Activated gamma-delta T cell treated with anti-CD3 and anti-CD28 coated beads, Interleukin-2, amount 50 U/mL, for 16 hours (primary cell): ENCODE measurements around the gene TUFT1.

Source experiments
- DNase-seq: peaks from one replicate; pipeline ENCODE4 v3.0.0-alpha.2; 2020; ENCODE audit warnings: low read depth

TUFT1 gene

DNA sequence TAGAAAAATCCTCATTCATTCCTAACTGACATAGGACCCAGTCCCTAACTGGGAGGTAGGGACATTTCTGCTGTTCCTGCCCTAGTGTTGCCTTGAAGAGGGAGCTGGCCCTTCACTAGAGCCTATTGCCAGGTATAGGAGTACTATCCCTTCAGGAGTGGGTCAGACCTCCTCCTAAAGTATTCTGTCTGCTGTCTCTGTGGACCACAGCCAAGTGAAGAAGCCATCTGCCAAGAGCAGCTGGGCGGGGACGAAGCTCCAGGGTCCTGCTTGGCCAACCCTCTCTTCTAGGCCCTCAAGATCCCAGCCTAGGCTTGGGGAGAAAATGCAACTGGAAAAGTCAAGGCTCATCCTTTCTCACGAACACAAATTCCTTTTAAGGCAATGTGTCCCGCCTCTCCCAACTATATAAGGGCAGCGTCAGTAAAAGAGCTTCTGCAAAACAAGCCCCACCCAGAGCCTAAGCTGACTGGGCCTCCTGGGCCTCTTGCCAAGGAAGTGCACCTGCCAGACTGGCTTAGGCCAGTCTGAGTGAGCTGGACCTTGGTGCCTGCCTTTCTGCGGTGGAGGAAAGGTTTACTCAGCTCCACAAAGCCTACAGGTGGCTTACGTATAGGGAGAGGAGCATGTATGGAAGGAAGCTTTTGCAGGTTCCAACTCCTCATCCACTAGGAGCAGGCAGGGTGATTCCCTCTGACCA lies 638 bp upstream of the TUFT1 start:
- no peak for DNase-seq

DNA sequence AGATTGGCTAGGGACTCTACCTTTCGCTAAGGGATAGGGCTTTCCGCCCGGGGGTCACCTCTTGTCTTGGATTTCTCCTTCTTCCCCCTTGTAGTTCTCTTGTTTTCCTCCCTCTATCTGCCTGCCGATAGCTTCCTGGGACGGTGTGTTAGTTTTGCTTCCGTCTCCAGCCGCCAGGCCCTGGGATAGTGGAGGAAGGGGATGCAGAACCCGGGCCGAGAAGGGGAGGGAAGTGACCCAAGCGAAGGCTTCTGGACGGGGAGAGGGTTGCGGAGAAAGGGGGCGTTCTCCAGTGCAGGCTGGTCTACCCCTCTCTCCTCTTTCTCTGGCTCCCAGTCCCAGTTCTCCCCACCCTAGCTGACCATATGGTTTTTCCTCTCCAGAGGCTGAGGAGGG lies 871 bp downstream of the TUFT1 start:
- no peak for DNase-seq

DNA sequence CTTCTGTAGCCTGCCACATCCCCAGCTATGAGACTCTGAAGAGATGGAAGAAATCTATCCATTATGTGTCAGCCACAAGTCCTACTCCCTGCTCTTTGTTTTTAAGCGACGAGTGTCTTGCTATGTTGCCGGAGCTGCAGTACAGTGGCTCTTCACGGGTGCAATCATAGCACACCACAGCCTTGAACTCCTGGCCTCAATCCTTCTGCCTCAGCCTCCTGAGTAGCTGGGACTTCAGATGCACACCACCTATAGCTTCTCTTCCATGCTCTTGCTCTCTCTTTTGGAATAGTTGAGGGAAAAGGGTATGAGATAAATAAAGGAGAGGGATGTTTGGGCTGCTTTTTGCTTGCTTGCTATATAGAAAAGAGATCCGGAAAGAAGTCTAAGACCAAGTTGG lies 1.6 kb downstream of the TUFT1 start:
- DNase-seq, result no peak

DNA sequence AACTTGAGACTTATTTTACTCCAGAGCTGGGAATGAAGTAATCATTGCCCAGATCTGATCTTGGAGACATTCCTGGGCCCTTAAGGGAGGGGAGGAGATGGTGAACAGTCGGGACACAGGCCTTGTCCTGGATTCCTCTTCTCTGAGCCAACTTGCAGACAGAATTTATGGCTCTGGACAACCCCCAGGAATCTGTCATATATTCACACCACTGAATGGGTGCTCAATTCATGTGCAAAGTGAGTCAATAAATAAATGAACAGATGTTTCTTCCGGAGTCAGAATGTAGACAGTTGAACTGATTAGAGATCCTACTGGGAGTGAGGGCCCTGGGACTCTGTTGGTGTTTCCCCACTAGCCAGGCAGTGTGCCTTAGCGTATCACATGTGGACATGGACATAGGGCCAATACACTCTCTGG lies 2.6 kb downstream of the TUFT1 start:
- no peak for DNase-seq

DNA sequence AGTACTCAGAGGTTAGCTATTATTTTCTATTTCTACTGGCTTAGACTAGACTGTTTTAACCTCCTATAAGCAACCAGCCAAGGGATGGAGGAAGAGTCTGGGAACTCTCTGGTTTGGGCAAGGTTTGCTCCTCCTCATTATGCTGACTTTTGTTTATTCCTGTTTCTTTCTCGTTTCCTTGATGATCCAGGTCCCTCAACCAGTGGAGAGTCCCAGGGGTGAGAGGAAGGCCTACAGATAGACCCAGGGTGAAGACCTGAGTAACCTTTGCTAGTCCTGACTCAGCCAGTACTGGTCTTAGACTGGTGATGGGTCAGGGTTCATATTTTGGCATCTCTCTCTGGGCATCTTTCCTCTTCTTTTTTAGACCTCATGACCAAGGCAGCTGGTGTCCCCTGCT lies 5.4 kb downstream of the TUFT1 start:
- DNase-seq, result no peak

DNA sequence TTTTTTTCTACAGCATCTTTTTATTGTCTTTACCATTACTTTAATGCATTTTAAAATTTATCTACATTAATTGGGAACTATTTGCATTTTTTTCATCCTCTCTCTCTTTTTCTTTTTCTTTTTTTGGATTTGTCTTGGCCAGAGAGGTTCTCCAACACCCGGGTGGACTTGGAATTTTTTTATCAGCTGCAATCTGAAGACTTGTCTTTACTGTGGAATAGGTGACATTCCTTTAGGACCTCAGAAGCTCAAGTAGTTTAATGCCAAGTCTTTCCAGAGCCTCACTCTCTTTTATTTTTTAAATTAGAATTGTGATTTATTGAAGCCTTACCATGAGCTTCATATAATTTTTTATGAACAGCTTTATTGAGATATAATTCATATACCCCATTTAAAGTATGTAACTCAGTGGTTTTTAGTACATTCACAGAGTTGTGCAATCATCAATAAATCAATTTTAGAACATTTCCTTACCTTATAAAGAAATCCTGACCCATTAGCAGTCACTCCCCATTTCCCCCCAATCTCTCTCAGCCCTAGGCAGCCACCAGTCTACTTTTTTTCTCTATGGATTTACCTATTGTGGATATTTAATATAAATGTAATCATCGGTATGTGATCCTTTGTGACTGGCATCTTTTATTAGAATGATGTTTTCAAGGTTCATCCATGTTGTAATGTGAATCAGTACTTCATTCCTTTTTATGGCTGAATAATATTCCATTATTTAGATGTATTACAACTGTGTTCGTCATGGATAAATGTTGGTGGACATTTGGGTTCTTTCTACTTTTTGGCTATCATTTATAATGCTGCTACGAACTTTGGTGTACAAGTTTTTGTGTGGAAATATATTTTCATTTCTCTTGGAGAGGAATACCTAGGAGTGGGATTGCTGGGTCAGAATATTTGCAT lies 6.2 kb downstream of the TUFT1 start:
- no peak for DNase-seq

DNA sequence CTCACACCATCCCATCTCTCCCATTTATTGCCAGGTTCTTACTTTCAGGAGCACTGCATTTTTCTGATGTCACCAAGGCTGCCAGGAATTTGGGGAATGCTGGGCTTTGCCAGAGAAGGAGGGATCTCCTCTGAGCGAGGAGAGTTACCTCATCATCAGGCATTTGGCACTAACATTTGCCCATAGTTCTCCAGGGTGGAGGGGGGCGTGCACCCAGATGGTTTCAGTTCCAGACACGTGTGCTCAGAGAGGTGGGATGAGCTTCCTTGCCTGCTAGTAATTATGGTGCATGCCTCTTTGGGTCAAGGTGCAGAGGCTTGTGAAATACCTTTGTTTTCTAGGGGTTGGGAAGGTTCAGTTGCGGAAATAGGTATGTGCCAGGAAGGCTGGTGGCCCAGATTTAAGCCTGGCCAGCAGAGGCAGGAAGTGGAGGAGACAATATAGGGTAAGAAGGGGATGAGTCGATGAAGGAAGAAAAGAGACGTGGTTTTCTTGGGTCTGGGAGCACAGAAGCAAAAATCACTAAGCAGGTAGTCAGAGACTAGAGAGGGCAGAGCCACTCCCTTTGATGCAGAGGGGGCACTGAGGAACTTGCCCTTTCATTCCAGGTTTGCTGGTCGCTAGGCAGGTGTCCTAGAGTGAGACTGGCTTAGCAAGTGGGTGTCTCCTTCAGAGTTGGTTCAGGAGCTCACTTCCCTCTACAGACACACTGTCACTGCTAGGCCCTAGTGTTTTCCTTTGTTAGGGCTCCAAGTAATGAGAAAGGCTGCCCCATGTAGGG lies 7.2 kb downstream of the TUFT1 start:
- DNase-seq, result no peak

DNA sequence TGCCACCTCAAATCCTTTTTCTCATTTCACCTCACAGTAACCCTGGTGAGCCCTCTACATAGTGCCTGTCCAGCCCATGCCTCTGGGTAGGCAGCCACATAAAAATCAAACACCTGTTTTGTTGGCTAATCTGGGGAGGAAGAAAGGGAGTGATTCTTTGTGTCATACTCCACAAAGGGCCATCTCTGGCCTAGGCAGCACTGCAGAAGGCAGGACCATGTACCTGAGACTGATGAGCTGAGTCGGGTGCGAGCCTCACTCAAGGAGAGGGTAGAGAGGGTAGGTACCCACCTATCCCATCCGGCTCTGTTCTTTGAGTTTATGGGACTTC lies 7.8 kb downstream of the TUFT1 start:
- no peak for DNase-seq

DNA sequence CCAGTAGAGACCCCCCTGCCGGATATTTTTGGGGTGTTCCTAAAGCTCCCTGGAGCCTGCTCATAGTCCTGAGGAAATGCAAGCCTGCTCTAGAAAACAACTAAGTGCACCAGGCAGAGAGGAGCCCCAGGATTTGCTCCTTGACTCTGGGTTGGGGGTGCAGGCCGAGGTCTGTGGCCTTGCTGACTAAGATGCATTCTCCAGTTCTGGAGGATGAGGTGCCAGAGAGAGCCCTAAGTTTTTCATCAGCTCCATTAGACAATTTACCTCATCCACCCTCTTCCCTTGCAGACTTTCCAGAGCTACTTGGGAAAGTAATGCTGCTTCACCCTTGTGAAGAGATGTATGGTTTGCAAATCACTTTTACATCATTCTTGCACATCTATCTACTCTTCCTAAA lies 9.1 kb downstream of the TUFT1 start:
- DNase-seq, result no peak

DNA sequence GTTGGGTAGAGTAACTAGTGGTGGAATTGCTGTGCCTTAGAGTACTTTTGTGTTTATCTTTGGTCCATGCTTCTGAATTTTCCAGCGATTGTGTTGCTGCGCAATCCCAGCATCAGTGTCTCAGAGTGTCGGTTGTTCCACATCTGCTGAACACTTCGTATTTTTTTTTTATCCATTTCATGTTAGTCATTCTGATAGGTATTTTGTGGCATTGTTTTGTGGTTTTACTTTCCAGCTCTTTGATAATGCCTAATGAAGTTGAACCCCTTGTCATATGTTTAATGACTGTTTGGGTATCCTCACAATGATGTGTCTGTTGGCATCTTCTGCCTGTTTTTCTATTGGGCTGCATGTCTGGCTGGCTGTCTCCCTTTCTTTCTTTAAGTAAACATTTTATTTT lies 13.6 kb downstream of the TUFT1 start:
- no peak for DNase-seq

DNA sequence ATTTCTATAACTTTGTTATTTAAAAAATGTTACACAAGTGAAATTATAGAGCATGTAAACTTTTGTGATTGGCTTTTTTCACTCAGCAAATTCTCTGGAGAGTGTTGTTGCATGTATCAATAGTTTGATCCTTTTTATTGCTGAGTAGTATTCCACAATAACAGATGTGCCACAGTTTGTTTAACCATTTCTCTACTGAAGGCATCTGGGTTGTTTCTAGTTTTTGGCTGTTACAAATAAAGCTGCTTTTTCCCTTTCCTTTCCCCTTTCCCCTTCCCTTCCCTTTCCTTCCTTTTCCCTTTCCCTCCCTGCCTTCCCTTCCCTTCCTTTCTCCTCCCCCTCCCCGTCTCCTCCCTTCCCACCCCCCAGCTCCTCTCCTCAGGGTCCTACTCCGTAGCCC lies 15.9 kb downstream of the TUFT1 start:
- no peak for DNase-seq

DNA sequence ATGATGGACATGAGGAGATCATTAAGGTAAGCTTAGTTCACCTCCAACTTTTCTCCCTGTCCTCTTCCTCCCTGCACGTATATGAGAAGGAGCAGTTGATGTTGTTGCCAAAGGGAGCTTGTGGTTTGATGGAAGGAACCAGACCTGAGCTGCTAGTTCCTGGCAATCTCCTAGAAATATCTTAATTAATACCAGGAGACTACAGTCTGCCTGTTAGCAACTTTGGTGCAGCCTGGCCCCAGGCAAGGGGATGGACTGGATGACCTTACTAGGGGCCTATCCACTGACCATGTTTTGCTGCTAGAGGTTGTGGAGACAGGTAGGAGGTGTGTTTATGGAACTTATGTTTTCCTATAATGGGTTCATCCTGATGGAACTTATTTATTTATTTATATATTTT lies 22.6 kb downstream of the TUFT1 start:
- no peak for DNase-seq

DNA sequence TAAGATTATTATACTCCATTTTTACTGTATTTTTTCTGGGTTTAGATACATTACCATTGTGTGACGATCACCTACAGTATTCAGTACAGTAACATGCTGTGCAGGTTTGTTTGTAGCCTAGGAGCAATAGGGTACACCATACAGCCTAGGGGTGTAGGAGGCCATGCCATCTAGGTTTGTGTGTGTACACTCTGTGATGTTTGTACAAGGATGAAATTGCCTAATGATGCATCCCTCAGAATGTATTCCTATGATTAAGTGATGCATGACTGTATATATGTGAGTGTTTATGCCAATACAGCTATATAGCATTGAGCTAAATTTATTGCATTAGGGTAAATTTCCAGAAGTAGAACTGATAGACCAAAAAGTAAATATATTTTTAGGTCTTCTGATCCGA lies 23.3 kb downstream of the TUFT1 start:
- DNase-seq, result no peak

DNA sequence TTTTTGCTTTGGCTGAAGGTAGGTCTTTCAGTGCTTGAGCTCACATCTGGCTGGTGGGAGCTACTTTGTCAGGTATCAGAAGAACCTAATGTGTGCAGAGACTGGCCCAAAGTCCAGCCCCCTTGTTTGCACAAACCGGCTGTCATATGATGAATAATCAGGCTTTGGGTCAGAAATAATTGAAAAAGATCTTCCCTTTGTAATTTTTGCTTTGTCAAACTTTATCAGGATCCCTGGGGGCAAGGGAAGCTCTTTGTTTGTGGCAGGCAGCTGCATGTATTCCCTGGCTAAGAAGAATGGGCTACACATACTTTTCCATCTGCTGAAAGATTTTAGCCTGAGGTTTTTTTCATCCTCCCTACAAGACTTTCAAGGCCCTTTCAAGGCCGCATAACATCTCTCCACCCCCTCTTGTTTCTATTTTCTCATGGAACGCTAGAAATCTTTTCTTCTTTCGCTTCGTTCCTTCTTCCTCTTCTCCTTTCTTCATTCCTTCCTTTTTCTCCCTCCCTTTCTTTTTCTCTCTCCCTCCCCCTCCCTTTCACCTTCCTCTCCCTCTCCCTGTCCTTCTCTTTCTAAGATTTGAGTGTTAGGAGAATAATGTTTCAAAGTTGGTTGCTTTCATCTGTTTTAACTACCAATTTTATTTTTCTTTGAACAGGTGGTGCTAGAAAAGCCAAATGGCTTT lies 25.5 kb downstream of the TUFT1 start:
- no peak for DNase-seq

DNA sequence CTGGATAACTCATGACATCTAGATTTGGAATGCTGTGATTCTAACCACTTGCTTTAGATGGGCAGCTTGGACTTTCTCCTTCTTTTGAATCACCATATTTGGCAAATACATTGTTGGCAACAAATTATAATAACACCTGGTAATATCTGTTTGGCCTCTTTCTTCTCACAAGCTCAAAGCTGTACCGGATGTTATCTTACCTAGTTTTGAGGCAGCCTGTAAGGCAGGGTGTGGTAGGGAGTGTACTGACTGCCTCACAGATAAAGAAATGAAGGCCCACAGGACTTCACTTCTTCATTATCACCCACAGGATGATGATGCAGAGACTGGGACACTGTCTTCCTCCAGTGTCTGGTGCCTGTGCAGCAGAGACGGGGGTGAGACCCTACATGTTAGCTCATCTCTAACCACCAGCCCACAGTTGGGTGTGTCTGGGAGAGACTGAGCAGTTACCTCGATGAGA lies 28.5 kb downstream of the TUFT1 start:
- DNase-seq, result no peak

DNA sequence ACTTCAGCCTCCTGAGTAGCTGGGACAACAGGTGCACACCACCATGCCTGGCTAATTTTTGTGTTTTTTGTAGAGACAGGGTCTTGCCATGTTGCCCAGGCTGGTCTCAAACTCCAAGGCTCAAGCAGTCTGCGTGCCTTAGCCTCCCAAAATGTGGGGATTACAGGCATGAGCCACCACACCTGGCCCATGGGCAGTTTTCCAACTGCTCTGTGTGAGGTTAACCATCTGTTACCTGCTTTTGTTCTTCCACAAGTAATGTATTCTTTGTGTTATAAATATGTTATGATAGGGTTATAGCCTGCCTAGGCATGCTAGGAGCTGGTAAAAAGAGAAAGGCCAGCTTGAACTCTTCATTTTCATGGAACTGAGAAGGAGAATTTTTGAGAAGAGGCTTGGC lies 30.7 kb downstream of the TUFT1 start:
- no peak for DNase-seq

DNA sequence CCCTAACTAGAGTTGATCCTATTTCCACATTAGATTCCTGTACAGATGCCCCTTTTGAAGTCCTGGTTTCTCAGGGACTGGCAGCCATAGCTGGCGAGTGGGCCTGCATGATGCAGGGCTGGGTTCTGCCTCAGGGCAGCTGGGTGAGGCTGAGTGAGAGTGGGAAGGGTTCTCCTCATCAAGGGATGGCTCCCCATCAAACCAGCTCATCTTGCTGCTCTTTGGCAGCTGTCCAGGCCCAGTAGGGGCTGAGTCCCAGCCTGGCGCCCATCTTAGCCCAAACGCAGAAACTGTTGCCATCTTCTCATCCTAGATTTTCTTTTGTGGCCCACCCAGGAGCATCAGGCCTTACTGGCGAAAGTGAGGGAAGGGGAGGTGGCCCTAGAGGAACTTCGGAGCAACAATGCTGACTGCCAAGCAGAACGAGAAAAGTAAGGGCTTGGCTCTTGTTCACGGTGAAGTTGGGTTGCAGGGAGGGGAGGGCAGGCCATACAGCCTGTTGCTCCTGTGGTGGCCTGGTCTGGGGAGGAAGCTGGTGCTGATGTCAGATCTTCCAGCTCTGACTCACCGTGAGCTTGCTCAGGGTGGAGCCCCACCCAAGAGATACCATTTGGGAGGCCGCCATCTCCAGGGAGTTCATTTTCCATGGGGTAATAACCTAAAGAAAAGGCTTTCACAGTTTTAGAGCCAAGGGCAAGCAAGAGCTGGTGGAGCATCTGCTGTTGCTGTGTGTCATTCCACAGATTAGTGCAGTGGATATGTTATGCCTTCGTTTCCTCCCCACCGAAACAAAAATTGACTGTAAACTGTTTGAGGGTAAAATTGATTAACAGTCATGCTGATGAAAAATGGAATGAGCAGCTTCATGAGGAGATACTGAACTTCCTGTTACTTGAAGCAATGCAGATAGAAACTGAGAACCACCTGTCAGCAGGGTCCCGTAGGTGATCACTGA lies 34.7 kb downstream of the TUFT1 start:
- no peak for DNase-seq

DNA sequence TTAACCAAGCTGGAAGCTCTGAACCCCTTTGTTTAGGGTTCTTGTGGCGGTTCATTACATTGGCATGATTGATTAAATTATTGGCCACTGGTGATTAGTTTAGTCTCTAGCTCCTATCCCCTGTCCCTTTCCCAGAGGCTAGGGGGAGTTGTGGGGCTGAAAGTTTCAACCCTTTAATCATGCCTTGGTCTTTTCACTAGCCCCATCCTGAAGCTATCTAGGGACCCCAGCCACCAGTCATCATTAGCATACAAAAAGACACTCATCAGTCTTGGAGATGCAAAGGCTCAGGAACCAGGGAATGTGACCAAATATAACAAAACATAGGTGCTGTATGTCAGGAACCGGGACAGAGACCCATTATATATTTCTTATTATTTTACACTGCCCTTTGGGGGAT lies 37.1 kb downstream of the TUFT1 start:
- DNase-seq, result no peak

DNA sequence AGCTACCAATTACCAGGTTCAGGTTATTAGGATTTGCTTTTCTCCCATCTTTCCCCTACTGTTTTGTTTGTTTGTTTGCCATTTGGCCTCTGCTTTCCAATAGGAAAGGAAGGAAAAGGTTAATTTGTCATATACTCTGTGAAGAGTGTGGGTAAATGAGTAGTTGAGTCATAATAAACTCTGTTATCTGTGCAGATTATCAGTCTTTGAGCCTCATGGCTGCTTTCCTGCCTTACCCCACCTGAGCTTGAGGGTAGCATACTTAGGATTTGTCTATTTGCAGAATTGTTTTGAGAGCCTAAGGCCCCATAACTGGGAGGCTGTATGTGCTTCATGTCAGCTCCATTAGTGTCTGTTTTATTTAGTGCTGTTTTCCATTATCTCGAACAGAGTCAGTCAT lies 38.8 kb downstream of the TUFT1 start:
- DNase-seq, result no peak

DNA sequence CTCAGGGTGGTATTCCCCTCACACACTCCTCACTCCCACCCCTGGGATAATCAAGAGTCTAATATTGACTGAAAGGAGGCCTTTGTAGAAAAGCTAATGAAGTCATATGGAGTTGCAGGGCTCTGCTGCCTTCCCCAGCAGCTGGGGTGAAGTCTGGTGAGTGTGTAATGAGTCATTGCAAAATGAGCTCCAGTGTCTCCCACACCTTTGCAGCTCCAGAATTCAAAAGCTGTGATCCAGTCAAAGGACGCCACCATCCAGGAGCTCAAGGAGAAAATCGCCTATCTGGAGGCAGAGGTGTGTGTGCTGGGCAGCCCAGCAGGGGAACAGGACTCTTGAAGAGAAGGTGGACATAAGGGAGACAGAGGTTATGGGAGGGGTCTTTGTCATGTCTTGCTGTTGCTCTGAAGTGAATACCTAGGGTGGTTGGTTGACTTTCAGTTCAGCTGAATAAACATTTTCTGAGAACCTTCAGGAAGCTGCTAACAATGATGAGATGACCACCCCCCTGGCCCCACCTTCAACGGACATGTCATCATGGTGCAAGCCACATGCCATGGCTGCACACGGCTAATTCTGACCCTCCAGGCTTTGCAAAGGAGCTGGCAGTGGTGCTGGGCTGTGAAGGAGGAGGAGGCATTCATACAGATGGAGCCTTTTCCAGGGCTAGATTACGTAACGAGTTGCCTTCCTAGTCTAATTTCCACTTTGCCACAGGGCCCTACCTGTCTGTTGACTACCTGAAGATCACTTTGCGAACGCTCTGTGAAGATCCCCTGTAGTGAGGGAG lies 39.5 kb downstream of the TUFT1 start:
- DNase-seq, result no peak
